ENCODE data around the gene RAB25. TPM values are rescaled to one million over a fixed set of nuclear protein-coding genes. Genes with fewer than 3 reads are reported as not detected.
"Not testable (repeated sequence)": the region's sequence is repeated elsewhere in the genome, so short reads cannot be mapped to it uniquely, and the experiment has no call there.

RAB25 gene
- total RNA-seq, 1 donor from 2014 or later: 0.38 TPM

- no peaks in the 10 kb centered on the region for H3K36me3 Mint-ChIP-seq (ENCODE audit: low read depth)
- H3K27me3 Mint-ChIP-seq: peaks cover 5% of the 10 kb centered on the region
- no peak overlapping the region for H3K27ac Mint-ChIP-seq
- ATAC-seq (ENCODE audit: low read depth) (no peak), DNase-seq (no peak)
- intact Hi-C loops (cut with micrococcal nuclease): no loop called here
- no peak for TF ChIP-seq CTCF (IDR thresholded peaks at IDR 0.05)
- no peaks in the 10 kb centered on the region for H3K4me1 Mint-ChIP-seq
- CTCF ChIA-PET: no interaction called here
- POLR2A ChIA-PET: no interaction called here
- no peak overlapping the region for H3K4me3 Mint-ChIP-seq
- no peaks in the 10 kb centered on the region for H3K9me3 Mint-ChIP-seq
These were observed 34.4 kb upstream of the RAB25 start for GRCh38 chr1:156026588-156026987.

- ATAC-seq (ENCODE audit: low read depth) (no peak), DNase-seq (no peak)
- no peak overlapping the region for H3K4me3 Mint-ChIP-seq
- H3K27me3 Mint-ChIP-seq: no peaks in the 10 kb centered on the region
- CTCF ChIA-PET: no interaction called here
- no peak overlapping the region for H3K27ac Mint-ChIP-seq
- H3K4me1 Mint-ChIP-seq: no peaks in the 10 kb centered on the region
- H3K9me3 Mint-ChIP-seq: no peaks in the 10 kb centered on the region
- peaks cover 13% of the 10 kb centered on the region for H3K36me3 Mint-ChIP-seq (ENCODE audit: low read depth)
- intact Hi-C loops (cut with micrococcal nuclease): no loop called here
- POLR2A ChIA-PET: no interaction called here
- no peak for TF ChIP-seq CTCF (IDR thresholded peaks at IDR 0.05)
These were observed 27.9 kb upstream of the RAB25 start for GRCh38 chr1:156033011-156033410.

- H3K27me3 Mint-ChIP-seq; CTCF ChIA-PET; H3K9me3 Mint-ChIP-seq; intact Hi-C loops (cut with micrococcal nuclease); ATAC-seq (ENCODE audit: low read depth); DNase-seq; H3K27ac Mint-ChIP-seq; H3K4me1 Mint-ChIP-seq; H3K4me3 Mint-ChIP-seq: not testable (repeated sequence)
- POLR2A ChIA-PET: interaction anchor here (0.6 kb wide), 1 partner anchor 885 kb away, joined by 3 read pairs; no protein-coding TSS in a partner anchor
- peaks cover 23% of the 10 kb centered on the region for H3K36me3 Mint-ChIP-seq (ENCODE audit: low read depth)
These were observed 26.0 kb upstream of the RAB25 start for GRCh38 chr1:156034991-156035390.

GRCh38 chr1:156042828-156043227 lies 18.1 kb upstream of the RAB25 start:
- intact Hi-C loops (cut with micrococcal nuclease): no loop called here
- H3K9me3 Mint-ChIP-seq: no peaks in the 10 kb centered on the region
- peaks cover 53% of the 10 kb centered on the region for H3K36me3 Mint-ChIP-seq (ENCODE audit: low read depth)
- H3K27me3 Mint-ChIP-seq: no peaks in the 10 kb centered on the region
- POLR2A ChIA-PET: no interaction called here
- no peak overlapping the region for H3K27ac Mint-ChIP-seq
- no peak overlapping the region for H3K4me3 Mint-ChIP-seq
- H3K4me1 Mint-ChIP-seq: no peaks in the 10 kb centered on the region
- no peak for TF ChIP-seq CTCF (IDR thresholded peaks at IDR 0.05)
- CTCF ChIA-PET: no interaction called here
- DNase-seq (no peak), ATAC-seq (ENCODE audit: low read depth) (no peak)

- no peaks in the 10 kb centered on the region for H3K27me3 Mint-ChIP-seq
- intact Hi-C loops (cut with micrococcal nuclease): no loop called here
- TF ChIP-seq CTCF (IDR thresholded peaks at IDR 0.05): no peak
- no peaks in the 10 kb centered on the region for H3K4me1 Mint-ChIP-seq
- no peak overlapping the region for H3K27ac Mint-ChIP-seq
- H3K4me3 Mint-ChIP-seq: no peak overlapping the region
- ChIA-PET POLR2A (no interaction called here), CTCF (interaction anchor here (1.1 kb wide), 1 partner anchor 21 kb away, joined by 3 read pairs; no protein-coding TSS in a partner anchor)
- DNase-seq: no peak
- no peak for ATAC-seq (ENCODE audit: low read depth)
- H3K9me3 Mint-ChIP-seq: no peaks in the 10 kb centered on the region
- peaks cover 63% of the 10 kb centered on the region for H3K36me3 Mint-ChIP-seq (ENCODE audit: low read depth)
These were observed 15.9 kb upstream of the RAB25 start for GRCh38 chr1:156045076-156045475.

GRCh38 chr1:156048663-156049258 lies 12.2 kb upstream of the RAB25 start:
- no peak overlapping the region for H3K27ac Mint-ChIP-seq
- H3K4me3 Mint-ChIP-seq: no peak overlapping the region
- no peak for TF ChIP-seq CTCF (IDR thresholded peaks at IDR 0.05)
- peaks cover 10% of the 10 kb centered on the region for H3K4me1 Mint-ChIP-seq
- no peak for ATAC-seq (ENCODE audit: low read depth)
- DNase-seq: no peak
- no peaks in the 10 kb centered on the region for H3K27me3 Mint-ChIP-seq
- no peaks in the 10 kb centered on the region for H3K9me3 Mint-ChIP-seq
- intact Hi-C loops (cut with micrococcal nuclease): no loop called here
- ChIA-PET POLR2A (no interaction called here), CTCF (no interaction called here)
- H3K36me3 Mint-ChIP-seq (ENCODE audit: low read depth): peaks cover 41% of the 10 kb centered on the region

All from activated B cell treated with CpG ODN at 0.5 μM for 24 hours (primary cell).